OCI-LY1 (cell line): ENCODE measurements around the gene ADGRL4.

Experiments used
- H2AFZ ChIP-seq: fragments of 200-600 bp; sonication (generic), shearing (Covaris generic); 2 replicates; pipeline ENCODE4 v1.6.0; 2014; ENCODE audit warnings: antibody characterized with exemption, mild to moderate bottlenecking, low read length
- H3F3A ChIP-seq: fragments of 200-600 bp; sonication (generic), shearing (Covaris generic); 2 replicates; pipeline ENCODE4 v1.6.0; 2014; ENCODE audit warnings: mild to moderate bottlenecking, antibody characterized with exemption, low read length, moderate library complexity; ENCODE audit not compliant: insufficient read depth
- H3K27ac ChIP-seq: fragments of 200-600 bp; sonication (generic); 2 replicates; pipeline ENCODE4 v1.5.1; 2014; ENCODE audit warnings: low read length, mixed run types, mild to moderate bottlenecking, low read depth; ENCODE audit not compliant: poor library complexity, severe bottlenecking
- H3K27me3 ChIP-seq: fragments of 200-600 bp; sonication (generic); 2 replicates; pipeline ENCODE4 v1.6.0; 2014; ENCODE audit warnings: antibody characterized with exemption, mild to moderate bottlenecking, low read length, moderate library complexity; ENCODE audit not compliant: insufficient read depth
- H3K36me3 ChIP-seq: fragments of 200-600 bp; sonication (generic); 2 replicates; pipeline ENCODE4 v1.6.1; 2014; ENCODE audit warnings: mild to moderate bottlenecking, antibody characterized with exemption, low read length, moderate library complexity, mixed read lengths; ENCODE audit not compliant: insufficient read depth
- H3K4me1 ChIP-seq: fragments of 200-600 bp; sonication (generic); 2 replicates; pipeline ENCODE4 v1.5.1; 2014; ENCODE audit warnings: mild to moderate bottlenecking, low read length, moderate library complexity; ENCODE audit not compliant: insufficient read depth, severe bottlenecking
- H3K4me2 ChIP-seq: fragments of 200-600 bp; sonication (generic), shearing (Covaris generic); 2 replicates; pipeline ENCODE4 v1.6.1; 2014; ENCODE audit warnings: low read length
- H3K4me3 ChIP-seq: fragments of 200-600 bp; sonication (generic); 2 replicates; pipeline ENCODE4 v1.5.1; 2014; ENCODE audit warnings: low read length, low read depth, mild to moderate bottlenecking, mixed read lengths; ENCODE audit not compliant: poor library complexity, severe bottlenecking
- H3K79me2 ChIP-seq: fragments of 200-600 bp; shearing (Covaris generic); 2 replicates; pipeline ENCODE4 v1.6.1; 2016; ENCODE audit warnings: mixed run types, low read length, mixed read lengths; ENCODE audit not compliant: insufficient read depth
- H3K9ac ChIP-seq: fragments of 200-600 bp; sonication (generic), shearing (Covaris generic); 2 replicates; pipeline ENCODE4 v1.6.1; 2014; ENCODE audit warnings: mild to moderate bottlenecking, low read length, mixed read lengths
- H3K9me2 ChIP-seq: fragments of 200-600 bp; sonication (generic), shearing (Covaris generic); 2 replicates; pipeline ENCODE4 v1.6.1; 2014; ENCODE audit warnings: low read depth, mild to moderate bottlenecking, low read length, mixed read lengths
- H3K9me3 ChIP-seq: fragments of 200-600 bp; shearing (Covaris generic); 2 replicates; pipeline ENCODE4 v1.6.1; 2014; ENCODE audit warnings: low read length, mixed read lengths
- H4K20me1 ChIP-seq: fragments of 200-600 bp; sonication (generic), shearing (Covaris generic); 2 replicates; pipeline ENCODE4 v1.6.0; 2016; ENCODE audit warnings: mild to moderate bottlenecking, low read length; ENCODE audit not compliant: insufficient read depth
- CTCF ChIP-seq: fragments of 200-600 bp; sonication (generic), shearing (Covaris generic); IDR thresholded peaks from 2 replicates; pipeline ENCODE4 v1.5.1; 2017; ENCODE audit warnings: mild to moderate bottlenecking, antibody characterized with exemption, low read length, moderate library complexity, mixed read lengths
- EZH2 ChIP-seq: fragments of 200-600 bp; sonication (generic), shearing (Covaris generic); IDR thresholded peaks from 2 replicates; pipeline ENCODE4 v1.8.0; 2017; ENCODE audit warnings: borderline replicate concordance, mixed run types, mild to moderate bottlenecking, antibody characterized with exemption, low read length, moderate library complexity, mixed read lengths

ADGRL4 gene

DNA sequence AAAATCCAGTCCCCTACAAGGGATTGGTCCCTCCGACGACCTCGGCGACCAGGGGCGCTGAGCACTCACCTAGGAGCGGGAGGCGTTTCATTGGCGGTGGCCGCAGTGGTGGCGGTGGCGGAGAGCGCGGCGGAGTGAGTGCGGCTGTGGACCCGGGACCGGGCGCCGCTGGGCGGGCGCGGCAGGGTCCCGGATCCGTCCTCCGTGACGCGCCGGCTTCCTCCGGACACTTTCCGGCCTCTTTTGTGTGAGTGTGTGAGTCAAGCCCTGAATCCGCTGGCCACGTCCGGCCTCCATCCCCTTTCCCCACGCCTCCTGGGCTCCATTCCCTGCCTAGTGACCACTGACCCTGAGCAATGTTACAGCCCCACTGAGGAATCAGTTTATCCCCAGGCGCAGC, at the start of gene ADGRL4:
TSS of gene ADGRL4 (minus strand) at position 167 of the 400 bp plus-strand sequence. CDS start at position 91, 76 bp downstream.
- no peak within 1 kb of the TSS for H3K4me3 ChIP-seq
- no peaks in the 10 kb centered on the region for H3F3A ChIP-seq
- H3K9ac ChIP-seq = no peak within 1 kb of the TSS
- TF ChIP-seq CTCF (no peak), EZH2 (no peak)
- H3K27ac ChIP-seq = no peak within 1 kb of the TSS
- no peaks in the 10 kb centered on the region for H3K9me3 ChIP-seq
- H3K4me1 ChIP-seq = no peaks in the 10 kb centered on the region
- H3K4me2 ChIP-seq = no peak within 1 kb of the TSS
- no peak within 1 kb of the TSS for H2AFZ ChIP-seq
- no peaks in the 10 kb centered on the region for H3K36me3 ChIP-seq
- no peaks in the 10 kb centered on the region for H3K27me3 ChIP-seq
- H4K20me1 ChIP-seq = no peaks in the 10 kb centered on the region
- H3K79me2 ChIP-seq = no peaks in the 10 kb centered on the region
- no peaks in the 10 kb centered on the region for H3K9me2 ChIP-seq

GRCh38 chr1:79055856-79056255, 49.3 kb upstream of the ADGRL4 start:
- Histone ChIP-seq H3F3A (no peaks in the 10 kb centered on the region), H3K9me2 (no peaks in the 10 kb centered on the region), H3K27ac (no peak overlapping the region), H3K4me2 (no peak overlapping the region), H2AFZ (no peak overlapping the region), H3K79me2 (no peaks in the 10 kb centered on the region), H3K36me3 (no peaks in the 10 kb centered on the region), H3K27me3 (no peaks in the 10 kb centered on the region), H3K4me3 (no peak overlapping the region), H3K4me1 (no peaks in the 10 kb centered on the region), H3K9ac (no peak overlapping the region), H3K9me3 (no peaks in the 10 kb centered on the region), H4K20me1 (no peaks in the 10 kb centered on the region)
- TF ChIP-seq CTCF (no peak), EZH2 (no peak)

GRCh38 chr1:79052829-79053449, 46.4 kb upstream of the ADGRL4 start:
- H3K4me2 ChIP-seq = peak overlapping the region; percentile 25; the same call in 1 of the 2 replicates
- no peaks in the 10 kb centered on the region for H3F3A ChIP-seq
- no peak overlapping the region for H2AFZ ChIP-seq
- H3K4me1 ChIP-seq = no peaks in the 10 kb centered on the region
- TF ChIP-seq EZH2 (no peak), CTCF (no peak)
- no peak overlapping the region for H3K4me3 ChIP-seq
- H3K27ac ChIP-seq = no peak overlapping the region
- no peaks in the 10 kb centered on the region for H3K9me2 ChIP-seq
- no peaks in the 10 kb centered on the region for H3K36me3 ChIP-seq
- no peaks in the 10 kb centered on the region for H3K9me3 ChIP-seq
- H4K20me1 ChIP-seq = no peaks in the 10 kb centered on the region
- H3K9ac ChIP-seq = no peak overlapping the region
- H3K79me2 ChIP-seq = no peaks in the 10 kb centered on the region
- H3K27me3 ChIP-seq = no peaks in the 10 kb centered on the region
